GM19238 (cell line): ENCODE data around the gene PADI1.

Experiments used
- DNase-seq: peaks from one replicate; pipeline ENCODE4 v3.0.0; 2011; ENCODE audit warnings: low spot score; ENCODE audit not compliant: insufficient read length

PADI1 gene

GRCh38 chr1:17198476-17199258 is 6.3 kb upstream of the PADI1 start:
- DNase-seq = no peak

- no peak for DNase-seq
Measured at GRCh38 chr1:17199267-17200044, 5.5 kb upstream of the PADI1 start.

DNA sequence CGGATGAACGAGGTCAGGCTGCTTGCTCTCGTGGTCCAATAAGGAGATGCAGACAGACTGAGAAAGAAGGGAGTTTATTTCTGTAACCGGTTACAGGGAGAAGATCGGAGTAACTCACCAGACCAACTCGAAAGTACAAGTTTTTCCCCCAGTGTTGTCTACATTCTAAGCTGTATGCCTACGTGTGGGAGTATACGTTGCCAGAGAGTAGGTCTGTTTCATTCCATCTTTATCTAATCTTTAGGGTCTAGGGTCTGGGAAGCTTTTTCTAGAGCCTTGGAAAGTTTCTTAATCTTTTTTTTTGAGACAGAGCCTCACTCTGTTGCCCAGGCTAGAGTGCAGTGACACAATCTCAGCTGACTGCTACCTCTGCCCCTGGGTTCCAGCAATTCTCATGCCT is 4.7 kb upstream of the PADI1 start:
- DNase-seq = no peak

DNA sequence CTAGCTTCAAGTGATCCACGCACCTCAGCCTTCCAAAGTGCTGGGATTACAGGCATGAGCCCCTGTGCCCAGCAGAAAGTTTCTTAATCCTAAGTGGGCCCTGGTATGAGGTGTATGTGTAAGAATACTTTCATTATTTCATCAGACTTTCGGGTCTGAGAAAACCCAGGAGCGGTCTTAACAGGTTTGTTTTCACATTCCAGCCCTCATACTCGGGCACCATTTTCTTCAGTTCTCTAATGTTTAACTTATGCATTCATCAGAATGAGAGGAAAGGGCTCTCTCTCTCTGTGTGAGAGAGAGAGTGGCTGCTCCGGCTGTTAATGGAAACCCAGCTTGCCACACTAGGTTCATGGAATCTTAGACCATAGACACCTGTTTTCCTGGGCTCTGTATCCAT is 4.2 kb upstream of the PADI1 start:
- no peak for DNase-seq

DNA sequence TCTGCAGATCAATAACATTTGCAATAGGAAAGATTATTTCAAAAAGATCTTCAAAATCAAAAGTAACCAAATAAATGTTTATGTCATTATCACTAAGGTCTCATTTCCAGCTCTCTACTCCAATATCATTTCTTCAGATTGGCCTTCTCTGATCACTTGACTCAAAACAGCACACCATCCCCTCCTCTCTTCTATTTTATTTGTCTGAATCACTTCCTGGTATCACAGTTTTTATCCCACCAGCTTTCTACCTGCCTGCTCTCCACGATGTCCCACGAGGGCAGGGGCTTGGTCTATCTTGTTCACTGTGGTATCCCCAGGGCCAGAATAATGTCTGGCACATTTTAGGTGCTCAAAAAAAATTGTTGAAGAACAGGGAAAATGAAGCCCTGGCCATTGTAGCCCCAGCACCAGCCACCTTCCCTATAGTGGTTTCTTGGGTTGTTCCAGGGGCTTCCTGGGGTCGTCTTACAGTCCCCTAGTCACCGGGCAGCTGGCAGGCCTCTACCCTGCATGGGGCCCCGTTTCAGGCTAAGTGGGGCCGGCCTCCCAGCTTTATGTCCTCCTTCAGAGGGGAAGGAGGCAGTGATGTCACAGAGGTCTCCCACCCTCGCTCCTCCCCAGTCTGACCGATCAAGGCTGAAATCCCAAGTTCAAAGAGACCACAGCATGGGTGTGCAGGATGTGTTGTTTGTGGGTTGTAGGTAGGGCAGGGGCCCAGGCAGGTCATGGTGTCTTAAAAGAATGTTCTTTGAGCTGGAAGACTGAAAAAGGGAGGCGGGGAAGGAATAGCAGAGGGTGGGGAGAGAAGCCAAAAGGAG is 3.5 kb upstream of the PADI1 start:
- DNase-seq = no peak

- DNase-seq = no peak
Measured at GRCh38 chr1:17205652-17206051, 724 bp downstream of the PADI1 start.

DNA sequence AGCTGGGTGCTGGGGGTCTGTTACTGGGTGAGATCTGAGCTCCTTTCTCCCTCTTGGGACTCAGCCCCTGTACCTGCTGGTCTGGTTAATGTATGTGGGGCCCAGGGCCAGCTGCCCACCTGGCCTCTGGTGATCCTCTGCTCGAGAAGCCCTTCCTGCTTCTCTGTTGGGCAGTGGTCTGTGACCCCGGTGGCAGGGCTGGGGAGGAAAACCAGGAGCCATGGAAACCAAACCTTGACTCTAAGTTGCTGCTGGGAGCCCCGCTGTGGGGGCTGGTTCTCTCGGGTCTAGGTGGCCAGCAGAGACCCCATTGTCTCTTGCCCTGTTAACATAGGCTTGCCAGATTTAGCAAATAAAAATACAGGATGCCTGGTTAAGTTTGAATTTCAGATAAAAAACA is 1.3 kb downstream of the PADI1 start:
- no peak for DNase-seq

DNA sequence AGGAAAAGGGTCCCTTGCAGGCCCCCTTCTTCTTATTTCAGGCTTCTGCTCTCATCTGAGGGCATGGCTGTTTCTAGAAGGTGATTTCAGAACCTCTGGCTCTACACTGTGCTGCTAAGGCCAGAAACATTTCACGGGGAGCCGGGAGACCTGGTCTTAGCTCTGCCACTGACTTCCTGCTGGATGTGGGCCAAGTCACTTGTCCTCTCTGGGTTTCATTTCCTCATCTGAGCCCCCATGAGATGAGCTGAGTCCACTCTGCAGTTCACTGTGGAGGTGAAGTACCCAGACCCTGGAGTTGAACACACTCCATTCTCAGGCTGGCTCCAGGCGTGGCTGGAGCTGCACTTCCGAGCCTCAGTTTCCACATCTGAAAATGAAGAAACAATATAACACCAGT is 2.1 kb downstream of the PADI1 start:
- peak; percentile 27 for DNase-seq

DNA sequence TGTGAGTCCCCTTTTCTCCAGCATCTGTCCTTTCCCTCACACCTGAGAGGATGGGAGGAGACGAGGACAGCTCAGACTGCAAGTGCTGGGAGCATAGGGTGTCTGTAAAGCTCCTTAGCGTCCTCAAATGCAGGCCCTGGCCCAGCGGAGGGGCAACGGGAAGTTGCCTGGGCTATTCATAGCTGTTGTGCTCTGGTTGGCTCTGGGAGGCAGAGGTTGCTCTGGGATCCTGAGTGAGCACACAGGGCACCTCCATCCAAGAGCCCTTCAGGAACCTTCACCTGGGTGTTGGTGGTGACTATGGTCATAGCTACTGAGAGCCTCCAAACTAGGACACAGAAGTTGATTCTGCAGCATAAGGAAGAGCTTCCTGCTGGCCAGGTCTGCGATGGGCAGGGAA is 2.6 kb downstream of the PADI1 start:
- no peak for DNase-seq

GRCh38 chr1:17207966-17208418 is 3.1 kb downstream of the PADI1 start:
- DNase-seq = peak; percentile 50

DNA sequence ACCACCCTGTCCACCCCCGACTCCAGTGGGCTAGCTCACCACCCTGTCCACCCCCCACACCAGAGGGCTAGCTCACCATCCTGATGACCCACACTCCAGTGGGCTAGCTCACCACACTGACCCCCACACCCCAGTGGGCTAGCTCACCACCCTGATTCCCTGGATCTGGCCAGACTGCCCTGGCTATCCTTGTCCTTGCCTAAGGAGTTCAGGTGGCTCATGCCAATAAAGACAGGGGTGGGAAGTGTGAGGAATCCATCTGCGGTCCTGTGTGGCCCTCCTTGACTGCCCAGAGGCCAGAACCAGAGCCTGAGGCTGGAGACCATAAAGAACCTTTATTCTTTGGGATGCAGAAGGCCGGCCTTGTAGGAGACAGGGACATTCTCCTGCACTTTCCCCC is 3.6 kb downstream of the PADI1 start:
- no peak for DNase-seq

GRCh38 chr1:17209430-17209829 is 4.5 kb downstream of the PADI1 start:
- no peak for DNase-seq

GRCh38 chr1:17210176-17210575 is 5.2 kb downstream of the PADI1 start:
- DNase-seq = no peak

GRCh38 chr1:17211377-17211776 is 6.4 kb downstream of the PADI1 start:
- DNase-seq = no peak

DNA sequence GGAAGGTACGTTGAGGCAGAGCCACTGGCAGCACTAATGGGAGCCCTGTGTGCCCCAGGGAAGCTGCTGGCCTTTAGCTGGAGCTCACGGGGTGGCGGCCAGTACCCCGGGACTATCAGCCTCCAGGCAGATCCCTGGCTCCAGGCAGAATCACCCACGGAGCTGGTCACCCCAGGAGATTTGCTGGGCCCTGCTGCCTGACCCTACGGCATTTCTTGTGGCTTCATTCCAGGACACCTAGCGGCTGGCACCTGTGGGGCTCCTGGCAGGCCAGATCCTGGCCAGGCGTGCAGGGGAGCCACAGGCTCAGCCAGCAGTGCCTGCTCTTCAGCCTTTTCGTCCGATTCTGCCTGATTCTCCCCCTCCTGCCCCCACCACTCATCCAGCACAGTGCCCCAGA is 7.1 kb downstream of the PADI1 start:
- no peak for DNase-seq

DNA sequence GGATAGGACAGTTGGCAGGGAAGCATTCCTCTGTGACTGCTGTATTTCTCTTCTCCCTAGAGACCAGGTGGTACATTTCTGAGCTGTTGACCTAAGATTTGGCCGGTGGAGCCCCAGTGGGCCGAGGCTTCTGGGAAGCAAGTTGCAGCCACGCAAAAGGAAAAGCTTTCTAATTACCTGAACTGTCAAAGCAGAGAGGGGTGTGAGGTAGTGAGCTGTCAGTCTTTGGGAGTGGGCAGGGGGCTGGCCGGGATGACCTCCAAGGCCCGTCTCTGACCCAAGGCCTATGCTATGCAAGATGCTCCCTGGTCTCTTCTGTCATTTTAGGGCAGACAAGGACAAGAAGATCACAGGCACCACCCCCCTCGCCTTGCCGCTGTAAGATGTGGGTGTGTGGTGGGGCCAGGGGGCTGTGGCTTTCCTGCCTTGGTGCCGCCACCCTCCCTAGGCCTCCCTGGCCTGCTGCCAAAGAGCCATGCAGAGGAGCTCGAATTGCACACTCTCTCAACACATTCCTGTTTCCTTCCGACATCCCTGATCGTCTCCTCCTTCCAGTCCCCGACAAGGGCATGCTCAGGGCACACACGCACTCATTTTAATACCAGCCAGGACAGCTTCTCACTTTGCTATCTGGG is 7.7 kb downstream of the PADI1 start:
- DNase-seq = no peak

DNA sequence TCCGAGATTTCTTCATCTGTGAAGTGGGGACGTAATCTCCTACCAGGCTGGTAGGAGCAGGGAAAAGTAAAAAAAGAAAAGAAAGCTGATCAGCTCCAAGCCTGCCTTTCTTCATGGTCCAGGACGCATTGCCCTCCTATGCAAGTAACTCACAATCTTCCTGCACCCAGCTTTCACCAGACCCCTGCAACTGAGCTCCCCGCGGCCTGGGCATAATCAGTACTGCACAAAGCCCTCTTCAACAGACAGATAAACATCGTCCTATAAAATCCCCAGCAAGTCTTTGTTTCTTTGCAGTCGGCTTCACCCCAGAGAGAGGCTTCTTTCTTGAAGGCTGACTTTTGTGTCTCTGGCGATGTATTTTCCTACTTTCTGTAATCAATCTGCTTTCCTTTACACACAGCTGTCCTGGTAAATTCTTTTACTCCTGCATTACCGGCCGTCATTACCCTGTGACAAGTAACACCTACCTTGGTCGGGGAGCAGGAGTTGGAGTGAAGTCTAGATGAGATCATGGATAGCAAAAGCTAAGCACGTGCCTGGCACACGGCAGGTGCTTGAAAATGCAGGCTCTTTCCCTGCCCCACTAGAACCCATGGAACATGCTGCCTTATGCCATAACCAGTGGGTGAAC is 8.3 kb downstream of the PADI1 start:
- no peak for DNase-seq

GRCh38 chr1:17213782-17214148 is 8.8 kb downstream of the PADI1 start:
- no peak for DNase-seq

GRCh38 chr1:17214876-17215544 is 10.1 kb downstream of the PADI1 start:
- DNase-seq = no peak

GRCh38 chr1:17215545-17215890 is 10.6 kb downstream of the PADI1 start:
- no peak for DNase-seq

GRCh38 chr1:17216078-17216477 is 11.2 kb downstream of the PADI1 start:
- no peak for DNase-seq
